Lung (tissue), 12 donors: ENCODE data around the gene CACNA1D. TPM values are rescaled to one million over a fixed set of nuclear protein-coding genes. Genes with fewer than 3 reads are reported as not detected.

Source experiments
- ATAC-seq: fragments of 200-7000 bp; cut with Tn5 transposase; one replicate; pipeline ENCODE4 v1.9.1; 2020; ENCODE audit warnings: moderate number of reproducible peaks; ENCODE audit not compliant: insufficient read depth, low FRiP score
- DNase-seq, 3 donors: peaks; one replicate each; pipeline ENCODE4 v3.0.0-alpha.2; 2013 to 2017
- H3K27ac ChIP-seq, 2 donors: one replicate each; pipeline ENCODE4 v1.5.1; 2013; ENCODE audit warnings: mild to moderate bottlenecking in 2 of 2, moderate library complexity in 2 of 2, control low read depth in 1 of 2, inconsistent platforms in 1 of 2, low read depth in 1 of 2, low read length in 1 of 2
- H3K27me3 ChIP-seq, 3 donors: one replicate each; pipeline ENCODE4 v1.5.1; 2013; ENCODE audit warnings: low read length in 2 of 3; ENCODE audit not compliant: control insufficient read depth in 3 of 3, insufficient read depth in 3 of 3
- H3K36me3 ChIP-seq, 4 donors: one replicate each; pipeline ENCODE4 v1.5.1; 2013; ENCODE audit warnings: low read length in 4 of 4, mild to moderate bottlenecking in 1 of 4, moderate library complexity in 1 of 4; ENCODE audit not compliant: control insufficient read depth in 4 of 4, insufficient read depth in 4 of 4
- H3K4me1 ChIP-seq, 5 donors: one replicate each; pipeline ENCODE4 v1.5.1; 2013; ENCODE audit warnings: low read length in 5 of 5, mild to moderate bottlenecking in 2 of 5, moderate library complexity in 1 of 5; ENCODE audit not compliant: control insufficient read depth in 5 of 5, insufficient read depth in 5 of 5
- H3K4me3 ChIP-seq: one replicate; pipeline ENCODE4 v1.5.1; 2013; ENCODE audit warnings: mild to moderate bottlenecking, control low read depth, moderate library complexity
- H3K9ac ChIP-seq, 2 donors: one replicate each; pipeline ENCODE4 v1.5.1; 2013; ENCODE audit warnings: low read length in 2 of 2, control low read depth in 1 of 2; ENCODE audit not compliant: insufficient read depth in 1 of 2
- H3K9me3 ChIP-seq, 4 donors: one replicate each; pipeline ENCODE4 v1.5.1; 2013; ENCODE audit warnings: low read length in 3 of 4, mild to moderate bottlenecking in 1 of 4, moderate library complexity in 1 of 4; ENCODE audit not compliant: control insufficient read depth in 4 of 4, insufficient read depth in 3 of 4
- CTCF ChIP-seq: IDR thresholded peaks from 2 replicates; pipeline ENCODE4 v1.5.1; 2012; ENCODE audit warnings: mild to moderate bottlenecking; ENCODE audit errors: control extremely low read depth, extremely low read depth
- WGBS, 2 donors: extraction: QIAGEN DNeasy Blood & Tissue Kit; methylation state at CpG; one replicate each; pipeline ENCODE4 v1.1.7; 2013; 5-methylcytosine and 5-hydroxymethylcytosine counted together
- polyA plus RNA-seq, 2 donors: library from polyadenylated mRNA; stranded (reverse); fragments of 200-250 nt; gene quantifications; one replicate each; pipeline ENCODE4 v1.2.1, GENCODE V29; 2013
- total RNA-seq, 2 donors: library from RNA; depleted of rRNA in 1 of 2; stranded (reverse); fragments of >200 nt in 1 of 2; gene quantifications; one replicate each; pipeline ENCODE4 v1.2.1, GENCODE V29; 2014 to 2021
- donor health status: control.
- donor health status: control.
- donor health status: Bipolar disorder and iron deficiency.
- donor health status: healthy.
- donor health status: DM: yes; HTN: yes; CAD: no.

Gene CACNA1D
- total and polyA plus RNA-seq, 4 donors, result 2.7 to 96.8 (median 23.1) TPM

DNA sequence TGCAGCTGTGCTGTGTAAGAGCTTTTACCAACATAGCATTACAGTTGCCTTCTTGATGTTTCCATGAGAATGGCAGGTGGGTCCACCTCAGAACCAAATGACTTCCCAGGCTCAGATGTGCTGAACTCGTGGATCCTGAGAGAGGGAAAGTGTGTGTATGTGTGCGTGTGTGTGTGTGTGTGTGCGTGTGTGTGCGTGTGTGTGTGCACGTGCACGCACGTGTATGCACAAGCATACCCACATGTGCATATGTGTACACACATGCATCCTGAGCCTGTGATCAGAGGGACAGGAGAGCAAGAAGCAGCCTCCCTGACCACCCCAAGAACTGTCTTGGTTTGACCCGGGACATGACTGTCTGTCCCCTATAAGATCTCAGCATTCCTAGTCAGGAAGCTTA, 303.7 kb downstream of the CACNA1D start:
- DNase-seq (no peak), ATAC-seq (no peak)
- WGBS, 2 donors, result 82 to 86% methylated on average over 8 of the region's 8 CpGs
- no peak overlapping the region for H3K4me3 ChIP-seq
- no peaks in the 10 kb centered on the region for H3K9me3 ChIP-seq
- H3K27me3 ChIP-seq, result no peaks in the 10 kb centered on the region
- no peak for TF ChIP-seq CTCF
- no peak overlapping the region for H3K9ac ChIP-seq
- peaks cover 0 to 6% (median 0%) of the 10 kb centered on the region in 5 donors for H3K4me1 ChIP-seq
- no peak overlapping the region for H3K27ac ChIP-seq
- peaks cover 0 to 33% (median 8%) of the 10 kb centered on the region in 4 donors for H3K36me3 ChIP-seq

DNA sequence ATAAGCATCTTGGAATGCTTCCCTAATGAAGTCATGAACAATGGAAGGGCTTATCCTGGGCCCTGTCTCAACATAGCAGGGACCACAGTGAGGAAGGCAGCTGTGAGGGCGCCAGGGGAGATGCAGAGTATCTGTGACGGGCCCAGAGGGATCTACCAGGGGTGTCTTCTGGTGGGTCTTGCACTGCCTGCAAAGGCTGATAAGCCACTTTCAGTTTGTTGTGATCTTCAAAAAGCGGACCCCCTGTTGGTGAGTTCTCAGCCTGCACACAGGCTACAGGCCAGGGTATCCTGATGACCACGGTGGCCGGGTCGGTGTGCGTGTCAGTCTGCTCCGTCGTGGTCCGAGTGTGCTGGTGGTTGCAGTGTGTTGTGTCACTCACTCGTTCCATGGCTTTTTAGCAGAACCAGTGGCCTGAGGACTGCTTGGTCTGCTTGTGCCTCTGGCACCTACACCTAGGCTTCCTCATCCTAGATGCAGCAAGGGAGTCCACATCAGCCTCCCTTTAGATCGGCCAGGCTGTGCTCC, 305.0 kb downstream of the CACNA1D start:
- TF ChIP-seq CTCF, result no peak
- Histone ChIP-seq H3K9me3 (no peaks in the 10 kb centered on the region), H3K27ac (no peak overlapping the region), H3K27me3 (no peaks in the 10 kb centered on the region), H3K9ac (no peak overlapping the region), H3K36me3 (peaks cover 0 to 30% (median 8%) of the 10 kb centered on the region in 4 donors), H3K4me3 (no peak overlapping the region), H3K4me1 (peaks cover 0 to 6% (median 0%) of the 10 kb centered on the region in 5 donors)
- ATAC-seq (no peak), DNase-seq (no peak)
- 96 to 97% methylated on average over 12 of the region's 12 CpGs for WGBS, 2 donors

GRCh38 chr3:53800041-53800906, 305.9 kb downstream of the CACNA1D start:
- H3K27ac ChIP-seq, result no peak overlapping the region
- H3K9me3 ChIP-seq, result no peaks in the 10 kb centered on the region
- H3K36me3 ChIP-seq, result peaks cover 0 to 35% (median 9%) of the 10 kb centered on the region in 4 donors
- DNase-seq (no peak), ATAC-seq (no peak)
- no peaks in the 10 kb centered on the region for H3K27me3 ChIP-seq
- WGBS, 2 donors, result 86 to 92% methylated on average over 16 of the region's 16 CpGs
- H3K9ac ChIP-seq, result no peak overlapping the region
- no peak for TF ChIP-seq CTCF
- peaks cover 0 to 6% (median 0%) of the 10 kb centered on the region in 5 donors for H3K4me1 ChIP-seq
- no peak overlapping the region for H3K4me3 ChIP-seq
